SW480 (cell line): ENCODE results near the gene NRXN3.
A peak's percentile ranks its signal among the peaks of the same experiment; 100 is the strongest.

Experiments used
- DNase-seq: peaks from one replicate; pipeline ENCODE4 v3.0.0-alpha.2; 2016; ENCODE audit warnings: low spot score

Gene NRXN3

GRCh38 chr14:78576437-78577166, 406.4 kb downstream of the NRXN3 start:
- DNase-seq = no peak

GRCh38 chr14:78581229-78581628, 411.1 kb downstream of the NRXN3 start:
- no peak for DNase-seq

DNA sequence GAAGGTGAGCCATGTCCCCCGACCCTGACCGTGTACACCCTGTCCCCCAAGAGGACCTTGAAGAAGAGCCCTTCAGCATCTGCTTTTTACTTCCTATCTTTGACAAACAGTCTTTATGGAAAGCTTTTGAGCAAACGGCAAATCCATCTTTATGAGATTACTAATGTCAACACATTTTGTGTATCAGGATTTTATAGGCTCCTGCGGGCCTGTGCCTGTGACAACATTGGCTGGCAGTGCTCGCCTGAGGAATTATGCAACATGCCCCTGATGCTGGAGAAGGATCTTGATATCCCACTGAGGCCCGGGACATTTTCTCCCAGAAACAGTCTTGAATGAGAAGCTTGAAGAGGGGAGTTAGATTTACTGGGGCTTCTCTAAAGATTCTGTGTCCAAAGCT, 416.5 kb downstream of the NRXN3 start:
- no peak for DNase-seq

- no peak for DNase-seq
Observed at GRCh38 chr14:78588906-78589305, 418.7 kb downstream of the NRXN3 start.

- no peak for DNase-seq
Observed at GRCh38 chr14:78592616-78593219, 422.5 kb downstream of the NRXN3 start.

DNA sequence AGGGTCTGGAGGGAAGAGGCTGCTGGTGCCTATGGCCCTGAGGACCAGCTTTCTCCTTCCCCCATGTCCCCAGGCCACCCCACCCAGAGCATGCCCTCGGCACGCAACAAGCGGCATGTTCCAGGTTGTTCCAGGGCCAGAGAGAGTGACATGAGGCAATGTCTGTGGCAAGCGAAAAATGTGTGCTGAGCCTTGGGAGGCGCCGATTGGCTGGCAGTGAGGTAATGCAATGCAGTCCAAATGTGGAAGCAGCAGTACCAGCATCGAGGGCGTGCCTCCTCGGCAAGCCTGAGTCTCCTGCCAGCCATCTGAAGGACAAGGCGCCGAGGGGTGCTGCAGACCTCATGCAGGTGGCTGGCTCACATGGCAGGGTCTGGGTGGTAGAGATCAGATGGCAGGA, 423.8 kb downstream of the NRXN3 start:
- DNase-seq = no peak

- DNase-seq = peak; percentile 22
Observed at GRCh38 chr14:78595797-78596196, 425.6 kb downstream of the NRXN3 start.

GRCh38 chr14:78598046-78598920, 428.1 kb downstream of the NRXN3 start:
- peak; percentile 59 for DNase-seq

GRCh38 chr14:78605025-78605762, 435.0 kb downstream of the NRXN3 start:
- DNase-seq = no peak

DNA sequence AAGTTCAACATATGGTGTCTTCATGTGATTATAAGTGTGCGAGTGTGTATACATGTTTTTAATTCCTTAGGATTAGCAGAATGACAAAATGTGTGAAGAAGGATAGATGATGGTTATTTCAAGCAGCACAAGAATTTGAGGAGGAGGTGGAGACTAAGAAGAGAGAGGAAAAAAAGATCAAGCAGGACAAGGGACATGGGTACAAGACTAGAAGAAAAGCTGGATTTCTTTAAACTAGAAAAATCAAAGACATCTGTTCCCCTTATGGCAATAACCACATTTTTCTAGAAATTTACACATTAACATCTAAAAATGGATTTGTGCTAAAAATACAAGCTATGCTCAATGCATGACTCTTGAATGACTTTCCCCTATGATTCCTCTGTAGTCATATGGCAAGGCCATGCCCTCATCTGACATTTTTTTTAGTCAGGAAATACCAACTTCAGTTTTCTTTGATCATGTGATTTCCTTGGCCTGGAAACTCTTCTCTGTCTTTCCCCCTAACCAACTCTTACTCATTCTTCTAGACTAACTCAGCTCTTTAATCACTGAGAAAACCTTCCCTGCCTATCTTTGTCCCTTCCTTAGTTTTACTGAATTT, 435.8 kb downstream of the NRXN3 start:
- DNase-seq = no peak

- no peak for DNase-seq
Observed at GRCh38 chr14:78608998-78609787, 439.0 kb downstream of the NRXN3 start.

DNA sequence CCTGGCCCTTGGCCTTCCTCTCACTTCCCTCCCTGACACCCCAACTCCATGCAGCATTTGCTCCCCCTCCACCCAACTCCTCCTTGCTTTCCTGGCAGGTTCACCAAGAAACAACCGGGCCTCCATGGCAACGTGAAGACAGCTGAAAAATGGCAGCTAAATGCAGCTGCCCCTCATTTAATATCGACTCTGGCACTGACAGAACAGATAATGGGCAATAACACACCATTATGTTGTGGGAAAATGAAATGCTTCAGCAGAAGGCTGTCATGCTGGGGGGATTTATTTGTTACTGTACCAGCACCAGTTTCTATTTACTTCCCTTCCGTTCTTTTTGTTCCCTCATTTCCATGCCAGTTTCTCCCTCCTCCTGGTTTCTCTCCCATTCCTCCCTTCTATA, 440.8 kb downstream of the NRXN3 start:
- no peak for DNase-seq

DNA sequence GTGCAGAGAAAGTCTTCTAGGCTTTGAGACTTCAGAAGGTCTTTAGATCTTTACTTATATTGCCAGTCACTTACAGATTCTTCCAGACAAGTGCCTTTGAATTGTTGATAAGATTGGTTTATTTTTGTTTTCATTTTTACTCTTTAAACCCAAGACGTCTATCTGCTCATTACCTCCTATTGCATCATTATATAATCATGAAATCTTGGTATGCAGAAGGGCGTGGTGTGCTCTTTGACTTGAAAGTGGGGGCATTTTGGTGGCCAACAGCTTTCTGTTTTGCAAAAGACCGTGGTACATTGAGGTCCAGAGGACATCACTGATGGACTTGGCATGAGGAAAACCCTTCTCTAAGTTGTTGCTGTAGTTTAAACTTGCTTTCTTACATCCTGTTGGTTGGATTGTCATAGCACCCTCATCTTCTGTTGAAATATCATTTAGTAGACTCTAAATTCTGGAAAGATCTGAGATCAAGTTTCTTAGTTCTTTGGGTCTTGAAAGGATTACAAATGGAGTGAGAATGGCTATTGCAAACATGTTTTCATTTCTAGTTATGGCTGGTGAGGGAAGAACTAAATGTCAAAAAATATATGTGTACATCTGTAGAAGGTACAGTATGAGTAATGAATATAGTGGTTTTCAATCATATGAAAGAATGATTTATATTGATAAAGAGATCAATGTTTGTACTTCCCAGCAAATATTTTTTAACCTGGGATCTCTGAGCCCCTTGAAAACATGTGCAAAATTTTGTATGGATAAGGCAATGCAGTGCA, 441.8 kb downstream of the NRXN3 start:
- DNase-seq = peak; percentile 14

DNA sequence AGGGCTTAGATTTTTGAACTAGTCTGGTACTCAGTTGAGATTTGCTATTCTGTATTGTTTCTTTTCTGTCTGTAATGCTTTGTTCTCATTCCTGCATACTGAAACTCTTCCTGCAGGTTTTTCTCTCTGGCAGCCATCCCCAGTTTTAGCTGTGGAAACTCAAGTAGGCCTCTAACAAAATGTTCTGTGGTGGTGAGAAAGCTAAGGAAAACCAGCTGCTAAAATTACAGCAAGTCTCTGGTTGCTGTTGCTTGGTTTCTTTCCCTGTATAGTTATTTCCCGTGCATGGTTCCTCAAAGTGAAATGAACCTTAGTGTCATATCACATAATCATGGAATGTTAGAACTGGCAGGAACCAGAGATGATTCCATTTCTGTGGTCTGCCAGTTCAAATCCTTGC, 442.5 kb downstream of the NRXN3 start:
- no peak for DNase-seq

- DNase-seq = peak; percentile 36
Observed at GRCh38 chr14:78614593-78614992, 444.4 kb downstream of the NRXN3 start.

- no peak for DNase-seq
Observed at GRCh38 chr14:78617735-78618134, 447.6 kb downstream of the NRXN3 start.

- no peak for DNase-seq
Observed at GRCh38 chr14:78618368-78618767, 448.2 kb downstream of the NRXN3 start.

GRCh38 chr14:78627114-78627513, 456.9 kb downstream of the NRXN3 start:
- DNase-seq = no peak

GRCh38 chr14:78631551-78631950, 461.4 kb downstream of the NRXN3 start:
- no peak for DNase-seq

GRCh38 chr14:78633752-78634151, 463.6 kb downstream of the NRXN3 start:
- no peak for DNase-seq
